ENCODE results near the gene EFCAB11. TPM values are rescaled to one million over a fixed set of nuclear protein-coding genes. Genes with fewer than 3 reads are reported as not detected.

The EFCAB11 gene
- total RNA-seq, 2 donors from 2014 or later, result 8.2 to 9.6 TPM

GRCh38 chr14:89750281-89750755 is 204.2 kb downstream of the EFCAB11 start:
- intact Hi-C loops (cut with DNase I), result no loop called here
- Histone ChIP-seq H3K9me3 (no peaks in the 10 kb centered on the region), H3K36me3 (no peaks in the 10 kb centered on the region), H3K27ac (no peak overlapping the region), H3K4me1 (replicated peaks) (no peaks in the 10 kb centered on the region), H3K4me3 (no peak overlapping the region), H3K27me3 (replicated peaks; ENCODE audit: insufficient read depth) (no peaks in the 10 kb centered on the region)
- TF ChIP-seq POLR2A (IDR thresholded peaks at IDR 0.05) (no peak), CTCF (IDR thresholded peaks at IDR 0.05) (no peak), POLR2AphosphoS5 (IDR thresholded peaks at IDR 0.05) (no peak)
- 54% methylated on average over 6 of the region's 6 CpGs for WGBS
- DNase-seq (ENCODE audit: low spot score), result no peak

DNA sequence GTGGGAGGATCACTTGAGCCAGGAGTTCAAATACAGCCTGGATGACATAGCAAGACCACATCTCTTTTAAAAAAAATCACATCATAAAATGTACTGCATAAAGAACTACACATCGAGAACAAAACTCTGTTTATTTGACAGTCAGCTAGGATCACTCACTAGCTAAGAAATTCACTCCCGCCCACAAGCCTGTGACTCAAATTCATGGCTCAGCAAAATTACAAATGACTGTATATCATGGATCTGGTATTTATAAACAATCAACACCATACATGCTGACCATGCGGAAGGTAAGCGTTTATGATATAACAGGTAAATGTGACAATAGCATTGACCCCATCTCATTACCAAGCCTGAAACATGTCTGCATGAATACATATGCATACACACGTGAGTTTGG is 206.5 kb downstream of the EFCAB11 start:
- no peak for DNase-seq (ENCODE audit: low spot score)
- 71% methylated on average over 5 of the region's 5 CpGs for WGBS
- H3K9me3 ChIP-seq, result no peaks in the 10 kb centered on the region
- no peak overlapping the region for H3K4me3 ChIP-seq
- H3K27me3 ChIP-seq (replicated peaks; ENCODE audit: insufficient read depth), result no peaks in the 10 kb centered on the region
- H3K27ac ChIP-seq, result no peak overlapping the region
- H3K36me3 ChIP-seq, result no peaks in the 10 kb centered on the region
- intact Hi-C loops (cut with DNase I), result no loop called here
- TF ChIP-seq POLR2AphosphoS5 (IDR thresholded peaks at IDR 0.05) (no peak), POLR2A (IDR thresholded peaks at IDR 0.05) (no peak), CTCF (IDR thresholded peaks at IDR 0.05) (no peak)
- no peaks in the 10 kb centered on the region for H3K4me1 ChIP-seq (replicated peaks)

- intact Hi-C loops (cut with DNase I), result no loop called here
- H3K27me3 ChIP-seq (replicated peaks; ENCODE audit: insufficient read depth), result no peaks in the 10 kb centered on the region
- no peaks in the 10 kb centered on the region for H3K4me1 ChIP-seq (replicated peaks)
- WGBS, result 89% methylated on average over 4 of the region's 4 CpGs
- TF ChIP-seq POLR2A (IDR thresholded peaks at IDR 0.05), result no peak
- no peak for TF ChIP-seq CTCF (IDR thresholded peaks at IDR 0.05)
- TF ChIP-seq POLR2AphosphoS5 (IDR thresholded peaks at IDR 0.05), result no peak
- H3K27ac ChIP-seq, result no peak overlapping the region
- H3K4me3 ChIP-seq, result no peak overlapping the region
- H3K9me3 ChIP-seq, result no peaks in the 10 kb centered on the region
- DNase-seq (ENCODE audit: low spot score), result no peak
- H3K36me3 ChIP-seq, result no peaks in the 10 kb centered on the region
Observed at GRCh38 chr14:89747126-89747525, 207.4 kb downstream of the EFCAB11 start.

GRCh38 chr14:89746654-89747053 is 207.9 kb downstream of the EFCAB11 start:
- WGBS, result 91% methylated on average over 2 of the region's 2 CpGs
- H3K4me1 ChIP-seq (replicated peaks), result no peaks in the 10 kb centered on the region
- intact Hi-C loops (cut with DNase I), result no loop called here
- no peaks in the 10 kb centered on the region for H3K9me3 ChIP-seq
- DNase-seq (ENCODE audit: low spot score), result no peak
- no peaks in the 10 kb centered on the region for H3K27me3 ChIP-seq (replicated peaks; ENCODE audit: insufficient read depth)
- H3K4me3 ChIP-seq, result no peak overlapping the region
- TF ChIP-seq POLR2A (IDR thresholded peaks at IDR 0.05), result no peak
- no peak for TF ChIP-seq POLR2AphosphoS5 (IDR thresholded peaks at IDR 0.05)
- no peak for TF ChIP-seq CTCF (IDR thresholded peaks at IDR 0.05)
- no peak overlapping the region for H3K27ac ChIP-seq
- no peaks in the 10 kb centered on the region for H3K36me3 ChIP-seq

GRCh38 chr14:89746135-89746534 is 208.4 kb downstream of the EFCAB11 start:
- H3K9me3 ChIP-seq, result no peaks in the 10 kb centered on the region
- WGBS, result 77% methylated on average over 7 of the region's 7 CpGs

More at GRCh38 chr14:89746135-89746534, 208.4 kb downstream of the EFCAB11 start:
- H3K4me1 ChIP-seq (replicated peaks), result no peaks in the 10 kb centered on the region
- H3K27me3 ChIP-seq (replicated peaks; ENCODE audit: insufficient read depth), result no peaks in the 10 kb centered on the region
- no peak for TF ChIP-seq POLR2A (IDR thresholded peaks at IDR 0.05)
- no peak for TF ChIP-seq CTCF (IDR thresholded peaks at IDR 0.05)
- no peak for TF ChIP-seq POLR2AphosphoS5 (IDR thresholded peaks at IDR 0.05)
- intact Hi-C loops (cut with DNase I), result no loop called here
- DNase-seq (ENCODE audit: low spot score), result no peak
- H3K4me3 ChIP-seq, result no peak overlapping the region
- H3K36me3 ChIP-seq, result no peaks in the 10 kb centered on the region
- no peak overlapping the region for H3K27ac ChIP-seq
